Osteocyte (in vitro differentiated cells): ENCODE data around the gene CACNA1A. TPM values are rescaled to one million over a fixed set of nuclear protein-coding genes. Genes with fewer than 3 reads are reported as not detected.

Experiments
- DNase-seq: peaks from one replicate; pipeline ENCODE4 v3.0.0; 2021; ENCODE audit warnings: mixed read lengths; ENCODE audit not compliant: unreplicated experiment; ENCODE audit errors: extremely low spot score
- H3K27ac Mint-ChIP-seq: one replicate; pipeline ENCODE4 v1.8.0; 2021; ENCODE audit warnings: mild to moderate bottlenecking, mixed read lengths; ENCODE audit not compliant: unreplicated experiment
- H3K27me3 Mint-ChIP-seq: one replicate; pipeline ENCODE4 v1.8.0; 2021; ENCODE audit warnings: mixed read lengths; ENCODE audit not compliant: unreplicated experiment
- H3K36me3 Mint-ChIP-seq: one replicate; pipeline ENCODE4 v1.8.0; 2021; ENCODE audit warnings: mixed read lengths; ENCODE audit not compliant: unreplicated experiment
- H3K4me1 Mint-ChIP-seq: one replicate; pipeline ENCODE4 v1.8.0; 2021; ENCODE audit warnings: mixed read lengths; ENCODE audit not compliant: unreplicated experiment
- H3K4me3 Mint-ChIP-seq: one replicate; pipeline ENCODE4 v1.8.0; 2021; ENCODE audit warnings: mild to moderate bottlenecking, moderate library complexity, mixed read lengths; ENCODE audit not compliant: unreplicated experiment
- H3K9me3 Mint-ChIP-seq: one replicate; pipeline ENCODE4 v1.8.0; 2021; ENCODE audit warnings: mixed read lengths; ENCODE audit not compliant: unreplicated experiment
- CTCF ChIP-seq: fragments of 200-600 bp; sonication (generic); IDR thresholded peaks from 2 replicates; pipeline ENCODE4 v1.5.0; 2021; ENCODE audit warnings: antibody characterized with exemption, mild to moderate bottlenecking, moderate library complexity
- total RNA-seq: library from RNA; stranded (reverse); gene quantifications from 2 replicates; pipeline ENCODE4 v1.2.1, GENCODE V29; 2021

CACNA1A gene
- total RNA-seq, 1 donor from 2014 or later: 2.3 TPM

GRCh38 chr19:13212759-13213330 lies 293.4 kb downstream of the CACNA1A start:
- DNase-seq: no peak
- Mint-ChIP-seq H3K9me3 (no peaks in the 10 kb centered on the region), H3K4me1 (peaks cover 6% of the 10 kb centered on the region), H3K27ac (no peak overlapping the region), H3K27me3 (peaks cover 3% of the 10 kb centered on the region), H3K36me3 (no peaks in the 10 kb centered on the region), H3K4me3 (no peak overlapping the region)
- peak; percentile 54 for TF ChIP-seq CTCF

DNA sequence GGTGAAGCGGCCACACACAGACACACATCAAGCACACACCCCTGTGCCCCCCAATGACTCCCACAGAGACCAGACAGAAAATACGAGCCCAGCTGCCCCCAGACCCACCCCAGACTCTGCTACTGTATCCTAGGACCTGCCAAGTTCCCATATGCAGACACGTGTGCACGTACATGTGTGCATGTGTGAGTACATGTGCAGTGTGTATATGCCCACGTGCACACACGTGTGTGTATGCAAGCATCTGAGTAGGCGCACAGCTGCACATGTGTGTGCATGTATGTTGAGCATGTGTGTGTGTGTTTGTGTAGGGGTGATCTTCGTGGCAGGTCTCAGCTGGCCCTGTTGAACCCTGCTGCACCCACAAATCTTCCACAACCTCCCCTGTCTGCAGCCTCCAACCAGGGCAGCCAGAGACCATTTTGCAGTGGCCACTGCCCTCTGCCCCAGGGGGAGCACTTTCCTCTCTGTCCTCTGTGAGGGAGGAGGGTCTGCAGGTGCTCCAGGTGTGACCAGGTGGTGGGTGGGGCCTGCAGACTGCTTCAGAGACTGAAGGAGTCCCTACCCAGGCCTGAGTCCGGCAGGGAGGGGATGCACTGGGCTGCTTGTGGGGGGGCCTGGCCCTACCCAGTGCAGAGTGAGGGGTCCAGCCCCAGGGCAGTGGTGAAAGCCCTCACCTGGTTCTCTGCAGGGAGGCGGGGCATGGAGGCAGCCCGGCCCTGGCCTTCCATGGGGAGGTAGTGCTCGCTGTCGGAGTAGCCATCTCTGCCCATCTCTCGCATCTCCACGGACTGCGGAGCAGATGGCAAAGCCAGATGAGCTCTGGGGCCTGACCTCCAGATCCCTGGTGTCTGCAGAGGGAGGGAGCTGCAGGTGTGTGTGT lies 294.6 kb downstream of the CACNA1A start:
- no peaks in the 10 kb centered on the region for H3K9me3 Mint-ChIP-seq
- no peak for TF ChIP-seq CTCF
- no peaks in the 10 kb centered on the region for H3K36me3 Mint-ChIP-seq
- H3K27me3 Mint-ChIP-seq: peaks cover 2% of the 10 kb centered on the region
- no peak overlapping the region for H3K4me3 Mint-ChIP-seq
- peaks cover 6% of the 10 kb centered on the region for H3K4me1 Mint-ChIP-seq
- no peak for DNase-seq
- H3K27ac Mint-ChIP-seq: no peak overlapping the region

DNA sequence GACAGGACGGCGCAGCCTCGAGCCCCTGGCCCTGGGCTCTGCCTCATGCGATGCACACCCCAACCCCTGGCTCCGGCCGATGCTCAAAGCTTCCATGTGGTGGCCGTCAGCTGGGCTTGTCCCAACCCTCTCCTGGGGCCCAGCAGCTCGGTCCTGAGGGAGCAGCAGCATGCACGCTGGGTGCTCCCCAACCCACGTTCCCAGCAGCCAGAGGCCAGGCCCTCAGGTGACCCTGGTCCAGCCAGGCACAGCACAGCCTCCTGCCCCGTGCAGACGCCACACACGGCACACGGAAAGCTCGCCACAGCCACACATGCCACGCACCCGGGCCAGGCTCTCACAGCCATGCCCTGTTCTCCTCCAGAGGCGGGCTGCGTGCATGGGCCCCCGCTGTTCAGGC lies 295.3 kb downstream of the CACNA1A start:
- H3K27me3 Mint-ChIP-seq: no peaks in the 10 kb centered on the region

DNA sequence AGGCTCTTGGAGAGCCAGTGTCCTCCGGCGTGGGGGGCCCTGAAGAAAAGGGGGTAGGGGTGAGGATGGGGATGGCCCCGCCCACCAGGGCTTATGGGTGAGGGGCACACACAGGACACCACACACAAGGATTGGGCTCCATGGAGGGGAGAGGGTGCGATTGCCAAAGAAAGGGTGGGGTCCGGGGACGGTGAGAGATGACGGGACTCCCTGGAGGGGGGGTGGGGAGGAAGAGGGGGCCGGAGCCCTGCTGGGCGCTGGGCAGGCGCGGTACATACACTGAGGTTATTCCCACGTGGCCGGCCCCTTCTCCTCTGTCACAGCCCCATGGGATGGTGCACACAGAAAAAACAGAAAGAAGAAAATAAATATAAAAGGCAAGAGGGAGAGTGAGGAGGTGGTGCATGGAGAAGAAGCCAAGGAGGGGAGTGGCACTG lies 295.9 kb downstream of the CACNA1A start:
- H3K4me3 Mint-ChIP-seq: no peak overlapping the region
- no peaks in the 10 kb centered on the region for H3K36me3 Mint-ChIP-seq
- TF ChIP-seq CTCF: no peak
- no peaks in the 10 kb centered on the region for H3K9me3 Mint-ChIP-seq
- no peaks in the 10 kb centered on the region for H3K27me3 Mint-ChIP-seq
- DNase-seq: no peak
- peaks cover 8% of the 10 kb centered on the region for H3K4me1 Mint-ChIP-seq
- no peak overlapping the region for H3K27ac Mint-ChIP-seq

More for the DNA sequence above, 295.3 kb downstream of the CACNA1A start:
- no peak for TF ChIP-seq CTCF
- no peak overlapping the region for H3K4me3 Mint-ChIP-seq
- DNase-seq: no peak
- no peaks in the 10 kb centered on the region for H3K9me3 Mint-ChIP-seq
- no peaks in the 10 kb centered on the region for H3K36me3 Mint-ChIP-seq
- peaks cover 8% of the 10 kb centered on the region for H3K4me1 Mint-ChIP-seq
- no peak overlapping the region for H3K27ac Mint-ChIP-seq
